H9 (cell line): ENCODE data around the gene DGCR2. TPM values are rescaled to one million over a fixed set of nuclear protein-coding genes. Genes with fewer than 3 reads are reported as not detected.

Source experiments
- DNase-seq: peaks from one replicate; pipeline ENCODE4 v3.0.0-alpha.2; 2017
- H2AFZ ChIP-seq: one replicate; pipeline ENCODE4 v1.6.1; 2013; ENCODE audit warnings: mild to moderate bottlenecking, low read length, control low read depth, moderate library complexity
- H2AK5ac ChIP-seq: 2 replicates; pipeline ENCODE4 v1.6.1; 2013; ENCODE audit warnings: low read length, control low read depth, mixed read lengths; ENCODE audit not compliant: insufficient read length
- H2BK120ac ChIP-seq: one replicate; pipeline ENCODE4 v1.6.1; 2013; ENCODE audit warnings: low read depth, mild to moderate bottlenecking, low read length, control low read depth, inconsistent platforms; ENCODE audit not compliant: poor library complexity, severe bottlenecking
- H2BK12ac ChIP-seq: 2 replicates; pipeline ENCODE4 v1.6.1; 2013; ENCODE audit warnings: low read length, control low read depth, mixed read lengths, low read depth; ENCODE audit not compliant: insufficient read length
- H2BK15ac ChIP-seq: 2 replicates; pipeline ENCODE4 v1.6.1; 2013; ENCODE audit warnings: low read depth, low read length, control low read depth
- H2BK20ac ChIP-seq: one replicate; pipeline ENCODE4 v1.6.1; 2013; ENCODE audit warnings: low read depth, mild to moderate bottlenecking, low read length, control low read depth, inconsistent platforms; ENCODE audit not compliant: poor library complexity, severe bottlenecking
- H2BK5ac ChIP-seq: 2 replicates; pipeline ENCODE4 v1.6.1; 2013; ENCODE audit warnings: low read length, control low read depth, mixed read lengths; ENCODE audit not compliant: insufficient read length
- H3K14ac ChIP-seq: 2 replicates; pipeline ENCODE4 v1.6.1; 2013; ENCODE audit warnings: low read length, control low read depth; ENCODE audit not compliant: insufficient read depth
- H3K18ac ChIP-seq: 2 replicates; pipeline ENCODE4 v1.6.1; 2013; ENCODE audit warnings: low read depth, mild to moderate bottlenecking, mixed read lengths, low read length, control low read depth; ENCODE audit not compliant: insufficient read length
- H3K23ac ChIP-seq: 2 replicates; pipeline ENCODE4 v1.6.1; 2013; ENCODE audit warnings: low read length, control low read depth, mixed read lengths, low read depth; ENCODE audit not compliant: insufficient read length
- H3K23me2 ChIP-seq: 2 replicates; pipeline ENCODE4 v1.6.1; 2013; ENCODE audit warnings: low read depth, mild to moderate bottlenecking, mixed read lengths, low read length, control low read depth; ENCODE audit not compliant: insufficient read length, poor library complexity, severe bottlenecking
- H3K27ac ChIP-seq: 2 replicates; pipeline ENCODE4 v1.5.1; 2013; ENCODE audit warnings: low read length, control low read depth, mixed read lengths, low read depth; ENCODE audit not compliant: insufficient read length
- H3K27me3 ChIP-seq: 2 replicates; pipeline ENCODE4 v1.6.1; 2013; ENCODE audit warnings: low read length, control low read depth, inconsistent platforms; ENCODE audit not compliant: insufficient read depth
- H3K4ac ChIP-seq: 2 replicates; pipeline ENCODE4 v1.6.1; 2013; ENCODE audit warnings: low read depth, mild to moderate bottlenecking, control low read depth, inconsistent platforms, low read length, moderate library complexity
- H3K4me1 ChIP-seq: 2 replicates; pipeline ENCODE4 v1.6.1; 2013; ENCODE audit warnings: low read length, control low read depth, inconsistent platforms; ENCODE audit not compliant: insufficient read depth
- H3K4me2 ChIP-seq: 2 replicates; pipeline ENCODE4 v1.6.1; 2013; ENCODE audit warnings: low read length, control low read depth, mixed read lengths; ENCODE audit not compliant: insufficient read length, insufficient read depth
- H3K56ac ChIP-seq: 2 replicates; pipeline ENCODE4 v1.6.1; 2013; ENCODE audit warnings: low read depth, mild to moderate bottlenecking, mixed read lengths, low read length, control low read depth; ENCODE audit not compliant: insufficient read length
- H3K79me1 ChIP-seq: 2 replicates; pipeline ENCODE4 v1.6.1; 2013; ENCODE audit warnings: low read depth, mild to moderate bottlenecking, moderate library complexity, low read length, control low read depth, inconsistent platforms; ENCODE audit not compliant: insufficient read depth, poor library complexity, severe bottlenecking
- H3K79me2 ChIP-seq: 2 replicates; pipeline ENCODE4 v1.6.1; 2013; ENCODE audit warnings: low read length, control low read depth, inconsistent platforms; ENCODE audit not compliant: insufficient read depth
- H3K9ac ChIP-seq: 2 replicates; pipeline ENCODE4 v1.6.1; 2013; ENCODE audit warnings: low read length, control low read depth, mixed read lengths; ENCODE audit not compliant: insufficient read length; ENCODE audit errors: extremely low read depth
- H3K9me3 ChIP-seq: one replicate; pipeline ENCODE4 v1.6.1; 2013; ENCODE audit warnings: low read depth, low read length, inconsistent platforms; ENCODE audit not compliant: control insufficient read depth
- H3T11ph ChIP-seq: one replicate; pipeline ENCODE4 v1.6.1; 2013; ENCODE audit warnings: mild to moderate bottlenecking, low read length, control low read depth, inconsistent platforms
- H4K20me1 ChIP-seq: one replicate; pipeline ENCODE4 v1.6.1; 2013; ENCODE audit not compliant: control insufficient read depth, insufficient read length, insufficient read depth
- H4K5ac ChIP-seq: 2 replicates; pipeline ENCODE4 v1.6.1; 2013; ENCODE audit warnings: low read depth, mild to moderate bottlenecking, mixed read lengths, low read length, control low read depth; ENCODE audit not compliant: insufficient read length
- H4K8ac ChIP-seq: replicated peaks from 2 replicates; pipeline ENCODE4 v1.6.1; 2013; ENCODE audit warnings: low read length, control low read depth, mixed read lengths, low read depth; ENCODE audit not compliant: insufficient read length
- H4K91ac ChIP-seq: 2 replicates; pipeline ENCODE4 v1.6.1; 2013; ENCODE audit warnings: low read depth, mild to moderate bottlenecking, moderate library complexity, mixed read lengths, low read length, control low read depth; ENCODE audit not compliant: insufficient read length
- H3K27ac Mint-ChIP-seq, 3 experiments: 2 replicates in 2 of 3; 3 replicates in 1 of 3; pipeline ENCODE4 v1.8.0; 2020 to 2021; ENCODE audit warnings: mixed read lengths in 3 of 3, mild to moderate bottlenecking in 1 of 3, moderate library complexity in 1 of 3
- H3K27me3 Mint-ChIP-seq: 2 replicates; pipeline ENCODE4 v1.8.0; 2021; ENCODE audit warnings: low read depth, mild to moderate bottlenecking, moderate library complexity, mixed read lengths
- H3K36me3 Mint-ChIP-seq, 3 experiments: 2 replicates in 2 of 3; 3 replicates in 1 of 3; pipeline ENCODE4 v1.8.0; 2020 to 2021; ENCODE audit warnings: low read depth in 3 of 3, mixed read lengths in 3 of 3; ENCODE audit not compliant: insufficient read depth in 1 of 3
- H3K4me1 Mint-ChIP-seq, 2 experiments: 2 replicates each; pipeline ENCODE4 v1.8.0; 2020; ENCODE audit warnings: mixed read lengths in 2 of 2
- H3K4me3 Mint-ChIP-seq, 2 experiments: 2 replicates in 1 of 2; 3 replicates in 1 of 2; pipeline ENCODE4 v1.8.0; 2020 to 2021; ENCODE audit warnings: mild to moderate bottlenecking in 2 of 2, mixed read lengths in 2 of 2, moderate library complexity in 1 of 2
- H3K9me3 Mint-ChIP-seq, 2 experiments: 2 replicates in 1 of 2; 3 replicates in 1 of 2; pipeline ENCODE4 v1.8.0; 2020; ENCODE audit warnings: mild to moderate bottlenecking in 2 of 2, mixed read lengths in 2 of 2, moderate library complexity in 1 of 2
- WGBS: extraction: QIAGEN DNeasy Blood & Tissue Kit; methylation state at CpG from one replicate; pipeline ENCODE4 v1.1.7; 2013; ENCODE audit warnings: missing lambda C conversion rate, low lambda C conversion rate, mixed read lengths; ENCODE audit not compliant: insufficient read length; ENCODE audit errors: extremely low coverage; 5-methylcytosine and 5-hydroxymethylcytosine counted together
- long read RNA-seq: library from polyadenylated mRNA; unstranded; transcript quantifications from one replicate; pipeline ENCODE4 v2.0.0, GENCODE V29; 2020
- total RNA-seq: library from RNA; stranded (reverse); gene quantifications from 2 replicates; pipeline ENCODE4 v1.2.1, GENCODE V29; 2021
- TF ChIP-seq, protein P1 (sequence below): fragments of 200-600 bp; sonication (generic); conservative IDR thresholded peaks from 3 replicates; pipeline ENCODE4 v1.8.0; 2021; ENCODE audit warnings: antibody characterized with exemption, mild to moderate bottlenecking

The DGCR2 gene, protein sequence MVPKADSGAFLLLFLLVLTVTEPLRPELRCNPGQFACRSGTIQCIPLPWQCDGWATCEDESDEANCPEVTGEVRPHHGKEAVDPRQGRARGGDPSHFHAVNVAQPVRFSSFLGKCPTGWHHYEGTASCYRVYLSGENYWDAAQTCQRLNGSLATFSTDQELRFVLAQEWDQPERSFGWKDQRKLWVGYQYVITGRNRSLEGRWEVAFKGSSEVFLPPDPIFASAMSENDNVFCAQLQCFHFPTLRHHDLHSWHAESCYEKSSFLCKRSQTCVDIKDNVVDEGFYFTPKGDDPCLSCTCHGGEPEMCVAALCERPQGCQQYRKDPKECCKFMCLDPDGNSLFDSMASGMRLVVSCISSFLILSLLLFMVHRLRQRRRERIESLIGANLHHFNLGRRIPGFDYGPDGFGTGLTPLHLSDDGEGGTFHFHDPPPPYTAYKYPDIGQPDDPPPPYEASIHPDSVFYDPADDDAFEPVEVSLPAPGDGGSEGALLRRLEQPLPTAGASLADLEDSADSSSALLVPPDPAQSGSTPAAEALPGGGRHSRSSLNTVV
- 47.2 and 50.7 TPM in 2 replicates for total RNA-seq
- long read RNA-seq, full-length matches to known transcripts: 138 of 318 reads
- long read RNA-seq, partial matches to known transcripts: 52 of 318 reads
- long read RNA-seq, other reads (novel, unspliced or antisense): 128 of 318 reads

DNA sequence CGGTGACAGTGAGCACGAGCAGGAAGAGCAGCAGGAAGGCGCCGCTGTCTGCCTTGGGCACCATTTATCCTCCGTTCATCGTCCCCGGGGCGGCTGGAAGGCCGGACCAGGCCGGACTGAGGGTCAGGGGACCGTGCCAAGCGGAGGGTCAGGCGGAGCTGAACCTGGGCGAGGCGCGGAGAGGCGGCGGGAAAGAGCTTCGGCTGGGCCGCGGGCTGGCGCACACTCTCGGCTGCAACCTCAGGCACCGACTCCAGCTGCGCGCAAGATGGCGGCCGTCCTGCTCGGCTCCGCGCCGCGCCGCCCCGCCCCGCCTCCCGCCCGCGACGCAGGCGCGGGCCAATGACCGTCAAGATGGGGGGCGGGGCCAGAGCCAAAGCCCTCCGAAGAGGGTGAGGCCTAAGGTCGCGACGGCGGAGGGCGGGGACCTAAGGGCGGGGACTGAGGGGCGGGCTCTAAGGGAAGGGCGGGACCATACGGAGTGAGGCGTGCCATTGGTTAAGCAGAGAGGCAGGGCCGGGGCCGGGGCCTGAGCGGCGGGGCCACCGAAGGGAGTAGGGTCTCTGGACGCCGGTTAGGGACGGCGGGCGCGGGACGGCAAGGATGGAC lies at the start of gene DGCR2:
Gene DGCR2 (minus strand): TSS at position 270 of the 609 bp plus-strand sequence. CDS start 206 bp downstream, at position 64.
- H3K4me1 Mint-ChIP-seq: peaks cover 23 to 26% of the 10 kb centered on the region in 2 experiments
- no peak within 1 kb of the TSS for H2BK12ac ChIP-seq
- no peak within 1 kb of the TSS for H2BK120ac ChIP-seq
- no peak within 1 kb of the TSS for H3K27ac ChIP-seq
- H3K27ac Mint-ChIP-seq: peak within 1 kb of the TSS; percentile 74 to 97 (median 92); a peak in 5 of 7 replicates
- WGBS: no CpG with 5 or more reads among the region's 67 CpGs
- H4K20me1 ChIP-seq: no peaks in the 10 kb centered on the region
- no peaks in the 10 kb centered on the region for H3K9me3 ChIP-seq
- peak within 1 kb of the TSS; percentile 83 to 93 for H3K4me3 Mint-ChIP-seq
- peaks cover 11% of the 10 kb centered on the region for H3K79me1 ChIP-seq
- peaks cover 0 to 4% (median 3%) of the 10 kb centered on the region in 3 experiments; a peak in 3 of 7 replicates for H3K36me3 Mint-ChIP-seq
- H2BK15ac ChIP-seq: no peak within 1 kb of the TSS
- H2BK20ac ChIP-seq: no peak within 1 kb of the TSS
- H3K23me2 ChIP-seq: peaks cover 9% of the 10 kb centered on the region
- no peaks in the 10 kb centered on the region for H3K27me3 ChIP-seq
- H3K18ac ChIP-seq: peak within 1 kb of the TSS; percentile 83
- H4K91ac ChIP-seq: no peak within 1 kb of the TSS
- H2BK5ac ChIP-seq: no peak within 1 kb of the TSS
- no peak within 1 kb of the TSS for H3K56ac ChIP-seq
- H3K4me2 ChIP-seq: peak within 1 kb of the TSS; percentile 90
- peak; percentile 98 for DNase-seq
- H3K9me3 Mint-ChIP-seq: no peaks in the 10 kb centered on the region; a peak in 3 of 5 replicates
- no peak within 1 kb of the TSS for H4K5ac ChIP-seq
- peak within 1 kb of the TSS; percentile 72 for H3K9ac ChIP-seq
- H4K8ac ChIP-seq: no peak within 1 kb of the TSS
- no peak within 1 kb of the TSS for H2AFZ ChIP-seq
- TF ChIP-seq, protein P1, sequence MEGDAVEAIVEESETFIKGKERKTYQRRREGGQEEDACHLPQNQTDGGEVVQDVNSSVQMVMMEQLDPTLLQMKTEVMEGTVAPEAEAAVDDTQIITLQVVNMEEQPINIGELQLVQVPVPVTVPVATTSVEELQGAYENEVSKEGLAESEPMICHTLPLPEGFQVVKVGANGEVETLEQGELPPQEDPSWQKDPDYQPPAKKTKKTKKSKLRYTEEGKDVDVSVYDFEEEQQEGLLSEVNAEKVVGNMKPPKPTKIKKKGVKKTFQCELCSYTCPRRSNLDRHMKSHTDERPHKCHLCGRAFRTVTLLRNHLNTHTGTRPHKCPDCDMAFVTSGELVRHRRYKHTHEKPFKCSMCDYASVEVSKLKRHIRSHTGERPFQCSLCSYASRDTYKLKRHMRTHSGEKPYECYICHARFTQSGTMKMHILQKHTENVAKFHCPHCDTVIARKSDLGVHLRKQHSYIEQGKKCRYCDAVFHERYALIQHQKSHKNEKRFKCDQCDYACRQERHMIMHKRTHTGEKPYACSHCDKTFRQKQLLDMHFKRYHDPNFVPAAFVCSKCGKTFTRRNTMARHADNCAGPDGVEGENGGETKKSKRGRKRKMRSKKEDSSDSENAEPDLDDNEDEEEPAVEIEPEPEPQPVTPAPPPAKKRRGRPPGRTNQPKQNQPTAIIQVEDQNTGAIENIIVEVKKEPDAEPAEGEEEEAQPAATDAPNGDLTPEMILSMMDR: no peak
- no peak within 1 kb of the TSS for H3K23ac ChIP-seq
- peaks cover 3% of the 10 kb centered on the region; the same call in 1 of the 2 replicates for H3K4me1 ChIP-seq
- no peak within 1 kb of the TSS for H2AK5ac ChIP-seq
- H3T11ph ChIP-seq: no peak within 1 kb of the TSS
- peaks cover 18% of the 10 kb centered on the region for H3K27me3 Mint-ChIP-seq
- H3K79me2 ChIP-seq: peaks cover 25% of the 10 kb centered on the region; the same call in 1 of the 2 replicates
- H3K14ac ChIP-seq: peak within 1 kb of the TSS; percentile 90
- no peak within 1 kb of the TSS for H3K4ac ChIP-seq
